H1 (cell line): ENCODE measurements around the gene DNAL1. TPM values are rescaled to one million over a fixed set of nuclear protein-coding genes. Genes with fewer than 3 reads are reported as not detected.

Experiments used
- CBX8 ChIP-seq: fragments of 300-800, 300-1000 bp; sonication (generic); IDR thresholded peaks from 2 replicates; pipeline ENCODE4 v1.7.1; 2016; ENCODE audit warnings: low read depth, low read length, borderline replicate concordance
- CHD7 ChIP-seq: fragments of 300-600 bp; sonication (generic); IDR thresholded peaks from 2 replicates; pipeline ENCODE4 v1.7.1; 2012; ENCODE audit warnings: low read length, moderate library complexity, mild to moderate bottlenecking, inconsistent platforms; ENCODE audit not compliant: insufficient replicate concordance
- E2F6 ChIP-seq: IDR thresholded peaks from 2 replicates; pipeline ENCODE4 v1.6.1; 2012; ENCODE audit warnings: inconsistent platforms
- EP300 ChIP-seq, 2 experiments: IDR thresholded peaks; 1 replicate in 1 of 2; 2 replicates in 1 of 2; pipeline ENCODE4 v1.6.1; 2011 to 2012; ENCODE audit warnings: low read depth in 2 of 2, low read length in 2 of 2, mild to moderate bottlenecking in 2 of 2, borderline replicate concordance in 1 of 2, inconsistent platforms in 1 of 2, moderate library complexity in 1 of 2
- GABPA ChIP-seq: IDR thresholded peaks from 2 replicates; pipeline ENCODE4 v1.6.1; 2011; ENCODE audit warnings: mild to moderate bottlenecking, low read length, moderate library complexity, borderline replicate concordance; ENCODE audit not compliant: insufficient read depth
- HDAC6 ChIP-seq: IDR thresholded peaks from one replicate; pipeline ENCODE4 v1.7.1; 2012; ENCODE audit warnings: low read depth, mild to moderate bottlenecking, inconsistent platforms, low read length, moderate library complexity
- MAX ChIP-seq: IDR thresholded peaks from 2 replicates; pipeline ENCODE4 v1.6.1; 2012; ENCODE audit warnings: inconsistent platforms
- RBBP5 ChIP-seq: IDR thresholded peaks from 2 replicates; pipeline ENCODE4 v1.7.1; 2012; ENCODE audit warnings: low read depth, mild to moderate bottlenecking, inconsistent platforms, low read length, moderate library complexity, borderline replicate concordance
- SIRT6 ChIP-seq: IDR thresholded peaks from one replicate; pipeline ENCODE4 v1.7.1; 2012; ENCODE audit warnings: low read length, inconsistent platforms
- SUZ12 ChIP-seq: fragments of 200-600 bp; sonication (generic); IDR thresholded peaks from 2 replicates; pipeline ENCODE4 v1.6.1; 2012; ENCODE audit warnings: mild to moderate bottlenecking, inconsistent platforms, low read length, moderate library complexity, mixed read lengths
- polyA plus RNA-seq, 7 experiments: library from polyadenylated mRNA; depleted of rRNA in 3 of 7; stranded (reverse) in 5 of 7; unstranded in 2 of 7; fragments of >200 nt in 5 of 7; fragments of 200-250 nt in 2 of 7; gene quantifications; 1 replicate in 5 of 7; 2 replicates in 1 of 7; 4 replicates in 1 of 7; pipeline versions ENCODE4 v1.2.1 to v1.2.3, GENCODE V29; 2011 to 2013; ENCODE audit warnings: missing spikeins in 2 of 7, mixed read lengths in 2 of 7
- total RNA-seq: library from RNA; stranded (reverse); fragmentation: NEBNext Ultra II Directional; extraction: Animal tissue kit (Norgen Biotek cat#: 25700); gene quantifications from 2 replicates; pipeline ENCODE4 v1.2.1, GENCODE V29; 2021

Gene DNAL1
- total and polyA plus RNA-seq, 2 of the 8 experiments (the other 6 are each of a cell fraction or from before 2014, with no cell fraction given), result 2.8 to 16.8 TPM

GRCh38 chr14:73695997-73696396 is 51.2 kb downstream of the DNAL1 start (continued):
- no peak for TF ChIP-seq CHD7
- TF ChIP-seq HDAC6, result no peak
- no peak for TF ChIP-seq EP300 (IDR thresholded peaks at IDR 0.05; ENCODE audit: borderline replicate concordance in 1 of 2, low read depth in 2 of 2, low read length in 2 of 2)
- no peak for TF ChIP-seq CBX8
- TF ChIP-seq E2F6, result no peak
- no peak for TF ChIP-seq SUZ12
- TF ChIP-seq MAX, result no peak
- TF ChIP-seq GABPA, result no peak
- TF ChIP-seq RBBP5, result no peak
- TF ChIP-seq SIRT6, result no peak
